Measurements from ENCODE around the gene TMEM181.
A peak's percentile ranks its signal among the peaks of the same experiment; 100 is the strongest.

The TMEM181 gene

GRCh38 chr6:158538741-158539140, 21.1 kb upstream of the TMEM181 start:
- DNase-seq, result no peak

GRCh38 chr6:158539413-158539812, 20.5 kb upstream of the TMEM181 start:
- DNase-seq, result no peak

DNA sequence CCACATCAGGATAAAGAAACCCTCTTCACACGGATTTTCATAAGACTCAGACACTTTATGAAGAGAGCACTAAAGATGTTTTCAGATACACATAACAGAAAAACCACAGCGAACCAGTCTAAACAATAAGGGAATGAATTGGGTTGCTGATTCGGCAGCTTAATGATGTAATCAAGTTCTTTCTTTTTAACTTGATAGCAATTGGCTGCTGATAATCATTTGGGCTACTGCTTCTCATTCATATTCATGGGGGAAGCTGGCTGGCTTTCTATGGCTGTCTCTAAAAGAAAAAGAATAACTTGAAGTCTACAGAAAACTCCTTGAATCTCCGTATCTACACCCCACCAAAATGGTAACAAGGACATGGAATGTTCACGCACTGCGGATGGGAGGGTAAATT, 20.0 kb upstream of the TMEM181 start:
- no peak for DNase-seq

DNA sequence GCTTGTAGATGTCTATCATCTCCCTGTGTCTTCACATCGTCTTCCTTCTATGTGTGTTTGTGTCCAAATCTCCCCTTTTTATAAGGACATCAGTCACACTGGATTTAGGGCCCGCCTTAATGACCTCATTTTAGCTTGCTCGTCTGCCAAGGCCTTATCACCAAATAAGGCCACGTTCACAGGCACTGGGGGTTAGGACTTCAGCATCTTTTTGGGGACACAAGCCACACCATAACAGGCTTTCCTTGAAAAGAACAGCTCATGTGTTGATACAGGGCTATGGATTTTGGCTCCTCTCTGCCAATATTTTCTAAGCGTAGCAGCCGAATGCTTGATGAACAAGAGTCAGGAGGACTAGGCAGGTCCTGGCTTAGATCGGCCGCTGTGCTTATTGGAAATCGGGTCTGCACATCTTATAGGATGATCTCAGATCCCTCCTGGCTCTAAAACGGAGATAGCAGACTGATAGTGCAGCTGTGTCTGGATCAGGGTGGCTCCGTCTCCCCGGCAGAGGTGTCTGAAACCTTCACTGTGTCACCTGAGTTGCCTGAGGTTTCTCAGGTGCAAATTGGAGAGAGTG, 16.2 kb upstream of the TMEM181 start:
- DNase-seq, result no peak

DNA sequence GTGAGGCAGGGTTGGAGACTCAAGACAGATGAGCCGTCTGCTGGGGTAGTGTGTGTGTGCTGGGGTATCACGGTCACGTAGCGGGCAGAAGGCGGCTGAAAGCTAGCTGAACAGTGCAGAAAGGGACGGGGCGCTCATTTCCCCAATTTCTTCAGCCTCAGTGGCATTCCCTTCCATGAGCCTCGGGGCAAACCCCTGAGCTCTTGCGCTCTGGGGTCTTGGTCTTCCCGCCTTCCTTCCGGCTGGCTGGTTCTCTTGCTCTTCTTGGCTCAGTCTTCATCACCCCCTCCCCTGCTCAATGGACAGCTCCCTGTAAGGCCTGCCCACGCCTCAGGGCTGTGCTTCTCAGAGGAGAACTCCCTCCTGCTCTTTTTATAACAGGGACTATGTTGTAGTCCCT, 15.5 kb upstream of the TMEM181 start:
- no peak for DNase-seq

DNA sequence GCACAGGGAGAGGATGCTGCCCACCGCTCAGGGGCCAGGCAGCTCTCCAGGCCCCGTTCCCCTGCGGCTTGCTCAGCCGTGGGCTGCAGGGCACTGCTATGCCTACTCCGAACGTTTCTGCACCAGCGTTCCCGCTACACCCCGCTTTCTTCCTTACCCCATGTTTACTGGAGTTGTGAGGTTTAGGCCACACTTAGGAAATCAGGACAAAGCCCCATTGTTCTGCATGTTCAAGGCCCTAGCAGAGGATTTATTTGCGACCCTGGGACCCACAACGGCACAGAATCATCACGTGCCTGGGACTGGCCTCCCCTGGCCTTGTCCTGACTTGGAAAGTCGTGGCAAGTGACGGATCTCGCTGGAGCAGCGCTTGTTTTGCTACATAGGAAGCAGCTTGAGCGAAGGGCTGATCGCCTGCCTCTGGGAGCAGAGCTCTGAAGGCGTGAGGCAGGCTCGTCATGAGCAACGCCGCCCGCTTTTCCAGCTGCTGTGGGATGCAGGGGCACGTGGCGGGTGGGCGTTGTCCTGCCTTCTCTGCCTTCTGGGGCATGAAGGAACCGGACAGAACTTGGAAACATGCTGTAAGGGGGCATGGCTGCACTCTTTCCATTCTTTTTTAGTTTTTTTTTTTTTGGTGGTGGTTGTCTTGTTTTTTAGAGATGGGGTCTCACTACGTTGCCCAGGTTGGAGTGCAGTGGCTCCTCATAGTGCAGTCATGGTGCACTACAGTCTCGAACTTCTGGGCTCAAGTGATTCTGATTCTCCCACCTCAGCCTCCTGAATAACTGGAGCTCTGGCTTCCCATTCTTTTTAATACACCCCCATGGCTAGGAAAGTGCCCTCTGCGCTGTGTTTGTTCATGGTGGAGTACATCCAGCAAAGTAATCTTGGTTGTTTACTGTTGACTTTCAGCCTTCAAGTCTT, 14.6 kb upstream of the TMEM181 start:
- no peak for DNase-seq

DNA sequence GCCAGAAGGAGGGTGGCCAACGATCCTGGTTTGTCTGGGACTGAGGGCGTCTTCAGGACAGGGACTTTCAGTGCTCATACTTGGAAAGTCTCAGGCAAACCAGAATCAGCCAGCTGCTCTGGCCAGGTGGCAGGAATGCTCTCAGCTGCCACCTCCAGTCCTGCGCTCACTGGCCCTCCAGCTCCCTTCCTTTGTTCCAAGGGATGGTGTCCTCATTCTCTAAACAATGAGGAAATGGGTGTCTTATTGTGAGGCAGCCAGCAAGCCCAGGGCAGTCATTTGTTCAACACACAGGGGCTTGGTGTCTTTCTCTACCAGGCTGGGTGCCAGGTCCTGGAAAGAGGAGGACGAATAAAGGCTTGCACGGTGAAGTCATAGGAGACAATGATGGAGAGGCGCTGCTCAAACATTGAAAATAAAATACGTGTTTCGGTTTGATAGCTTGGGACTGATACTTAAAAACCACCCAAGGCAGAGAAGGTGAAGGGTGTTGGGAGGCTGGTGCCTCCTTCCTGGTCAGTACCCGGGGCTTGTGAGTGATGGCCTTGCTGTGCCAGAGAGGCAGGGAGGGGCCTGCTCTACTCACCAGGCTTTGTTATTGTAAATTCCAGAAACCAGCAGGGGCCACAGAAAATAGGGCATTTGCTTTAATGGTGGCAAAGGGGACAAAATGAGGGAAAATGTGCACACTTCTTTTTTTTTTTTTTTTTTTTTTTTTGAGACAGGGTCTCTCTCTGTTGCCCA, 11.3 kb upstream of the TMEM181 start:
- no peak for DNase-seq

DNA sequence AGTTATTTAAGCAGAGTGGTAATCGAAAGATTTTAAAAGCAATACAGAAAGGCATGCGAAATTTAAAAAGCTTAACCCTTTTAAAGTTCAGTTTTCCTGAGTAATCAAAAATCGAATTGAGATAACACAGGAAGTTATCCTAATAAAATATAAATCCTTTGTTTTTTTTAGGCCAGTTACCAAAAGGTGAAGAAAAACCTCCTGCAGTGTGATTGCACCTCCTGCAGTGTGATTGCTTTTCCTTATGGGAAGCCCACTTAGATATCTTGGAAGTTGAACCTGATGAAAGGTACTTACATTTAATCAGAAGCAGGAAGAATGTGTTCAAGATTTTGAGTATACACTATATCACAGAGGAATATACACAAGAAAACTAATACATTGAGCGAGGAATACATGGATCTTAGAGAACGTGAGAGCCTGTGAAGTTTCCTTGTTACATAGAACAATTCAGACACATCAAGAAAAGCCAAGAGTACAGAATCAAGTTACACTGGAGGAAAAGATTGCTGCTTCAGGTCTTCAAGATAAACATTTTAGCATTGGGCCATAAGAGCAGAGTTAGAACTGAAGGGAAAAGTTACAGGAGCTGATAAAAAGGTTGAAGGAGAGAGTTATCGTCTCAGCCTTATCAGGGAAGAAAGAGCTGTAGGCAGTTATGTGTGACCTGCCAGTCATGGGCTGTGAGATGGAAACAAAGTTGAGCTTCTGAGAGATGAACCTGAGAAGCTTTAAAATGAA, 7.7 kb upstream of the TMEM181 start:
- DNase-seq, result no peak

DNA sequence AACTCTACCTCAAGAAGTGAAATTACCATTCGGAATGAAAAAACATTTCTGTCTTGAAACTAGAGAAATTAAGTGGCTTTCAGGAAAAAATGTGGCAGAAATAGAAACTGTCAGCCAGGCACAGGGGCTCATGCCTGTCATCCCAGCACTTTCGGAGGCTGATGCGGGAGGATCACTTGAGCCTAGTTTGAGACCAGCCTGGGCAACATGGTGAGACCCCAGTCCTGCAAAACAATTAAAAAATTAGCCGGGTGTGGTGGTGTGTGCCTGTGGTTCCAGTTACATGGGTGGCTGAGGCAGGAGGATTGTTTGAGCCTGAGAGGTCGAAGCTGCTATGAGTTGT, 7.1 kb upstream of the TMEM181 start:
- DNase-seq, result no peak

DNA sequence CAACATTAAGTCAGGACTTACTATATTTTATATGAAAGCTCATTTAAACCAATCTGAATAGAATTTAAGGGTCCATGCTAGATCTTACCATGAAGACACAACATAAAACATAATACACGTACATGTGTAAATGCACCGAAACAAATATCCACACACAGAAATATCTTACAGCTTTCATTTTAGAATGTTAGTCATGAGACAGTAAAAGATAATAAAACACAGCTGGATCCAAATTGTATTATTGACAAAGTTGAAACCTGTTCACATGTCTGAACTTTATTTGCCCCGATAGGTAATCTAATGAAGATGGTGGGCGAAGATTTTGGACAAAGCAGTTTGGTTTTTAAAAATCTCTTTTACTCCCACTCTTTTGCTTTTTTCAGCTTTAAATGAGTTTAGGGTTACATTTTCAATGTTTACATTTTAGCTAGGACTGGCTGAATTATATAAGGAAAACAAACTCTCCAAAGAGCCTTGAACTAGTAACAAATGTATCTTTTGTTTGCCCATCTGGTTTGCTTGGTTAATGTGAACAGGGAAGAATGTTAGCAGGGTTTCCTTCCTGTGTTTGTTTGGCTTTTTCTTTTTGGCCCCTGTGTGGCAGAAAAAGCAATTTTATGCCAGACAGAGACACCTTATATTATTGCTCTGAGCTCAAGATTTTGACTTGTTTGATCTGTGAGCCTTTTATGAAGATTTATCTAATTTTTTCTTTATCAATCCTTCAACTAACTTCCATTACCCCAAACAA, 5.1 kb upstream of the TMEM181 start:
- no peak for DNase-seq

- no peak for DNase-seq
These were observed 3.8 kb upstream of the TMEM181 start for GRCh38 chr6:158556113-158556512.

DNA sequence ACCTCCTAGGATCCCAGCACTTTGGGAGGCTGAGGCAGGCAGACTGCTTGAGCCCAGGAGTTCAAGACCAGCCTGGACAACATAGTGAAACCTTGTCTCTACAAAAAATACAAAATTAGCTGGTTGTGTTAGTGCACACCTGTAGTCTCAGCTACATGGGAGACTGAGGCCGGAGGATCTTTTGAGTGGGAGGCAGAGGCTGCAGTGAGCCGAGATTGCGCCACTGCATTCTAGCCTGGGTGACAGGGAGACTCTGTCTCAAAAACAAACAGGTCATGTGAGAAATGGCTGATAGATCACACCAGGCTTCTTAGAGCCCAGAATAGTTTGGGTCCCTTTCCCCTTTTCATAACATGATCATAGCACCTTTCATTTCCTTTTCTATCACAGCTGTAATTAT, 2.8 kb upstream of the TMEM181 start:
- peak in 1 of 4 experiments; percentile 9 for DNase-seq

- no peak for DNase-seq
These were observed 2.0 kb upstream of the TMEM181 start for GRCh38 chr6:158557927-158558326.

DNA sequence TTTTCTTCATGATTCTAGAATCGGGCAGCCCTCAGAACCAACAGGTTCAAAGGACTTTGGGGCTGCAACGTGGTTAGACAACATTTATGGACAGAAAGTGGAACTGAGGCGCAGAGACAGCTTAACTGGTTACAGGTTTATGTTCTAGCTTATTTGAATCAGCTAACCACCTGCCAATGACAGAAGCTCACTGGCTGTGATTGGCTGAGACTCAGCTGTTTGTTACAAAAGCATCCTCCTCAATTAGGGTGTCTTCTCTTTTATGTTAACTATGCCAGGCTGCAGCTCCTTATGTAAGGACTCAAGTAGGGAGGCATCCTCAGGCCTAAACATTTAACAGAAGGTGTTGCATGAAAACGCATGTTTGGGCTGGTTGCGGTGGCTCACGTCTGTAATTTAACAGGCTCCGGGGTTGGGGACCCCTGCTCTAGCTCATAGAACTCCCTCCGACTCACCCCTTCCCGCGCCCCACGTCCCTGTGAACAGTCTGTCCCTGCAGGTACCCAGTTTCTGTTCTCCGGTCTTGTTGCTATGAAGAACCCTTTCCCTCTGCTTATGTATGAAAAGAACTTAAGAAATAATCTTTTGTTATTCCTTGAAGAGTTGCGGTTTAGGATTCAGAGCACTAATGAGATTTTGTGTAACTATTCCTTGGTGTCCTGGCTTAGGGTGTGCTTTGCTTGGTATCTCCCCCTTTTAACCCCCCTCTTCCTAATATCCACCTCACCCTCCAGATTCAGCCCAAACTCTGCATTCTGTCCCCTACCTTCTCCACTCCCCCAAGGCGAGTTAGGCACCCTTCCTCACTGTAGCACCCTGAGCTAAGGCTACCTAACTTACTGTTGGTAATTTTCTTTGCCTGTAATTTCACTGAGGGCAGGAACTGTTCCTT, 1.2 kb upstream of the TMEM181 start:
- no peak for DNase-seq

DNA sequence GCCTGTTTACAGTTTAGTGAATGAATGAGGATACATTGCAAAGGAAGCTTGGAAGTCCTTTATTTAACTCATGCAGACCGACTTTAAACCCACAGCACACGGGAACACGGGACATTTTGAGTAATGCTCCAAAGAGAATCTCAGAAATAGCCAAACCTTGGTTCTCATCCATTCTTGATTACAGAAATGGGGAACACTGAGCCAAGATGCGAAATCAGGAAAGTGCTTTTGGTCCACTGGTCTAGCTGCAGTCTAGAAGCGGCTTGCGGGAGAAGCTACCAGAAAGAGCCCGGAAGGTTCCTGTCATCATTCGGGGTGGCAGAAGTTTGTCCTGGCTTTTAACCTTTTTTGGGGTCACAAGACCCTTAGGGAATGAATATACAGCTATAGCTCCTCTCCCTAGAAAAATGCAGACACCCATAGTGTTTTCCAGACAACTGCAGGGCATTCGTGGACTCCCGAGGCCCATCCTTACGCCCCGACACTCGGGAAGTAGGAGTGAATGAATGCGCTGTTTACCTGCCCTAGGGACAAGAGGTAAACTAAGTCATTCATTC, 475 bp upstream of the TMEM181 start:
- peak in 1 of 4 experiments; percentile 16 for DNase-seq

- DNase-seq, result peak in 3 of 4 experiments; percentile 49 to 57 (median 55)
These were observed 987 bp downstream of the TMEM181 start for GRCh38 chr6:158560836-158561320.

GRCh38 chr6:158561321-158561884, 1.5 kb downstream of the TMEM181 start:
- no peak for DNase-seq

DNA sequence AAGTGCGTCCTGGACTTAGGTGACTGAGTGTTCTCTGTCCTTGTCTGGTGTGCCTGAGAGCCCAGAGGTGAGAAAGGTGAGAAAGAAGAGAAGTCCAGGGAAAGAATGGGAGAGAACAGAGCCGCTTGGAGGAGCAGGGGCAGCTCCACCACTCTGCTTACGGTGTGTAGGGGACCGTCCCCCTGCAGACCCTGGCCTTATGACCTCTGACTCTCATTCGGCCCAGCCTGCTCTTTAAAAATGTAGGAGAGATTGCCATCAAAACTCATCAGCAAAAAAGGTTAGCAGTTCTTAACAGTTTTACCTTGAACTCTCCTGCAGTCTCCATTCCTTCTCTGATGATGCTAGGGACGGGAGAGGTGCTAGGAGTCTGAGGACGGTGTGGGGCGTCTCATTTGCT, 2.0 kb downstream of the TMEM181 start:
- DNase-seq, result no peak

- DNase-seq, result no peak
These were observed 4.6 kb downstream of the TMEM181 start for GRCh38 chr6:158564243-158565121.

All from suppressor macrophage (primary cell).